Motor neuron (in vitro differentiated cells): Measurements from ENCODE around the gene TC2N. TPM values are rescaled to one million over a fixed set of nuclear protein-coding genes. Genes with fewer than 3 reads are reported as not detected.
"Not testable (repeated sequence)": the region's sequence is repeated elsewhere in the genome, so short reads cannot be mapped to it uniquely, and the experiment has no call there.

Experiments used
- ATAC-seq, 8 experiments: fragments of 200-7000 bp; cut with Tn5 transposase; replicated peaks in 6 of 8; 2 replicates each; pipeline ENCODE4 v1.8.0; 2021; ENCODE audit warnings: mild to moderate bottlenecking in 8 of 8, moderate library complexity in 8 of 8
- H3K27ac ChIP-seq, 2 donors: fragments of 250-450 bp; sonication (Bioruptor Pico); 2 replicates each; pipeline ENCODE4 v1.9.0; 2021; ENCODE audit warnings: antibody characterized with exemption in 2 of 2, mild to moderate bottlenecking in 2 of 2, moderate library complexity in 1 of 2
- H3K4me1 ChIP-seq, 2 donors: fragments of 250-450 bp; sonication (Bioruptor Pico); replicated peaks in 1 of 2; 2 replicates each; pipeline ENCODE4 v1.6.1; 2021; ENCODE audit warnings: antibody characterized with exemption in 2 of 2, mild to moderate bottlenecking in 2 of 2, moderate library complexity in 1 of 2
- H3K4me3 ChIP-seq, 5 donors: fragments of 250-450 bp; sonication (Bioruptor Pico); 2 replicates each; pipeline ENCODE4 v1.9.0; 2021; ENCODE audit warnings: antibody characterized with exemption in 5 of 5, mild to moderate bottlenecking in 5 of 5, moderate library complexity in 4 of 5
- WGBS, 10 experiments: fragments of 450-650 bp; shearing (Covaris generic); methylation state at CpG; one replicate each; pipeline ENCODE4 v1.0.0; 2022; 5-methylcytosine and 5-hydroxymethylcytosine counted together
- in situ Hi-C, 9 experiments: fragments of 400-800 bp; cut with MboI; loops; one replicate each; pipeline ENCODE4 v1.15.0; 2021; ENCODE audit warnings: low sequenced_read_pairs in 9 of 9, low pct_unique_long_range_greater_than_20kb in 2 of 9; ENCODE audit not compliant: unreplicated experiment in 9 of 9
- total RNA-seq, 8 experiments: library from RNA; unstranded; fragments of 300-600 nt; gene quantifications; 2 replicates each; pipeline versions ENCODE4 v1.2.3 to v1.2.4, GENCODE V29; 2022

The TC2N gene
- total RNA-seq, 8 experiments from 2014 or later, result 0.10 to 81.1 (median 1.2) TPM

DNA sequence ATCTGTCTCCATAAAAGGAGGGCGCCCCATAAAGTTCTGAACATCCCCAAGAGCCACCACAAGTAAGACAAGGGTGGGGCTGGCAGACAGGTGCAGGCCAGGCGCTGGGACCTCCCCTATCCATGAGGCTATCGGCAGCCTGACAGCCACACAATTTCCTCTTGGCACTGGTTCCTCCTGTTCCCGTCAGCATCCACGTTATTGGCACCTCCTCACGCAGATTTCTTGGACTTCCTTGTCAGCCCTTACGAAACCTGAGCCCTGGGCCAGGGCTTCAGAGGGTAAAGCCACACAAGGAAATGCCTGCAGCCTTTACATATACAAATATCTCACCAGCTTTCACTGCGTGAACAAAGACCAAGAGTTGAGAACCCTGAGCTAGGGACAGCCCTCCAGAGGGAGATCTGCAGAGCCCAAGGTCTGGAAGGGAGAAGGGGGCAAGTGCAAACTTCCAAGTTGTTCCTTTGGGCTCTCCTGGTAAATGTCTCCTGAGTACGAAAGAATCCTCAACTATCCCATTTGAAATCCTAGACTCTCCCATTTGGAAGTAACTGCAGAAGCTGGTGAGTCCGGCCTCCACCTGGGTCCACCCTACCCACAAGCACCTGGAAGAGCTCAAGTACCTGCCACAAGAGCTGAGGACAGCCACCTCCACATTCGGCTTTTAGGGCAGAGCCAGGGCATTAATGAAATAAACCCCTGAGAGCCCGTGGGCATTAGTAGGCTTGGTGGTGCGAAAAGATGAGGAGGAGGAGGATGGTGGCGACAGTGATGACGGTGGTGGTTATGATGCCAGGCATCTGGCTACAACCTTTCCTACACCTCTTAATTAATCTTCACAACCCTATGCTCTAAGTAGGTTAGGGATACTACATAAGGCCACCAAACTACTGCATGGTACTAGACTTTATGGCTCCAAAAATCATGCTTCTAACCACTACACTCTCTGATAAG lies 5.5 kb upstream of the TC2N start:
- ATAC-seq, result peak in 3 of 8 experiments; percentile 59 to 96 (median 78)
- no peak overlapping the region for H3K4me3 ChIP-seq
- no peak overlapping the region for H3K27ac ChIP-seq
- WGBS, 10 experiments, result 63 to 94% (median 81%) methylated on average over 1 to 9 of the region's 15 CpGs; no CpG with 5 or more reads in 2 of the 10 experiments
- H3K4me1 ChIP-seq, result no peaks in the 10 kb centered on the region
- in situ Hi-C loops, result no loop called here

- ATAC-seq, result peak in 3 of 8 experiments; percentile 60 to 89 (median 66)
- Histone ChIP-seq H3K27ac (no peak overlapping the region), H3K4me1 (no peaks in the 10 kb centered on the region), H3K4me3 (no peak overlapping the region)
- 13 to 100% (median 86%) methylated on average over 1 to 3 of the region's 3 CpGs; no CpG with 5 or more reads in 5 of the 10 experiments for WGBS, 10 experiments
- in situ Hi-C loops, result no loop called here
These were observed 4.7 kb upstream of the TC2N start for GRCh38 chr14:91872011-91872501.

GRCh38 chr14:91871401-91871800 lies 4.1 kb upstream of the TC2N start:
- in situ Hi-C loops, H3K27ac ChIP-seq, ATAC-seq, H3K4me1 ChIP-seq, H3K4me3 ChIP-seq: not testable (repeated sequence)
- 61 to 100% (median 88%) methylated on average over 1 to 4 of the region's 4 CpGs; no CpG with 5 or more reads in 3 of the 10 experiments for WGBS, 10 experiments

- in situ Hi-C loops, result no loop called here
- H3K4me1 ChIP-seq, result no peaks in the 10 kb centered on the region
- H3K27ac ChIP-seq, result no peak overlapping the region
- H3K4me3 ChIP-seq, result no peak overlapping the region
- 0 to 78% (median 47%) methylated on average over 1 to 2 of the region's 2 CpGs; no CpG with 5 or more reads in 2 of the 10 experiments for WGBS, 10 experiments
- ATAC-seq, result no peak
These were observed 3.6 kb upstream of the TC2N start for GRCh38 chr14:91870890-91871289.

- in situ Hi-C loops, result no loop called here
- H3K4me1 ChIP-seq, result no peaks in the 10 kb centered on the region
- no peak for ATAC-seq
- WGBS, 10 experiments, result 58 to 93% (median 82%) methylated on average over 2 to 8 of the region's 16 CpGs; no CpG with 5 or more reads in 4 of the 10 experiments
- H3K27ac ChIP-seq, result no peak overlapping the region
- no peak overlapping the region for H3K4me3 ChIP-seq
These were observed 2.7 kb upstream of the TC2N start for GRCh38 chr14:91870001-91870400.

GRCh38 chr14:91869556-91869955 lies 2.2 kb upstream of the TC2N start:
- no peaks in the 10 kb centered on the region for H3K4me1 ChIP-seq
- 60 to 91% (median 76%) methylated on average over 3 to 7 of the region's 8 CpGs; no CpG with 5 or more reads in 1 of the 10 experiments for WGBS, 10 experiments
- peak in 1 of 8 experiments; percentile 49 for ATAC-seq
- in situ Hi-C loops, result no loop called here
- H3K4me3 ChIP-seq, result no peak overlapping the region
- no peak overlapping the region for H3K27ac ChIP-seq

GRCh38 chr14:91866511-91867295 lies 633 bp downstream of the TC2N start:
- no peak overlapping the region for H3K27ac ChIP-seq
- H3K4me1 ChIP-seq, result no peaks in the 10 kb centered on the region
- in situ Hi-C loops, result no loop called here
- H3K4me3 ChIP-seq, result no peak overlapping the region
- no peak for ATAC-seq
- 50 to 89% (median 71%) methylated on average over 1 to 5 of the region's 6 CpGs; no CpG with 5 or more reads in 2 of the 10 experiments for WGBS, 10 experiments

DNA sequence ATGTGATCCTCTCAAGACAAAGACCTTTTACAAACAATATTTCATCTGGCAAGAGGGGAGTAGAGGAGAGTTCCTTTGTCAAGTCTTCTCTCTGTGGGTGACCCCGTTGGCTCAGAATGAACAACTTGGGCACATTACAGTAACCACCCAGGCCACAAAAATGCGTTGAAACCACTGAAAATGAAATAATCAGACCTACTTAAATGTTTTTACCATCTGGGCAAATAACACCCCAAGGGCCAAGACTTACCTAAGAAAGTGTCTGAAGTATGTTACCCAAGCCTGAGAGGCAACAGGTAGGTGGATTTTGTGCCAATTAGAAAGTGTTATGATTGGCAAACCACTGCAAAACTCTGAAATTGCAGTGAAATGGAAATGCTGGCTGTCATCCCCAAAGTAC lies 1.3 kb downstream of the TC2N start:
- Histone ChIP-seq H3K27ac (no peak overlapping the region), H3K4me3 (no peak overlapping the region), H3K4me1 (no peaks in the 10 kb centered on the region)
- 0 to 100% (median 48%) methylated on average over 1 to 2 of the region's 2 CpGs; no CpG with 5 or more reads in 2 of the 10 experiments for WGBS, 10 experiments
- in situ Hi-C loops, result no loop called here
- ATAC-seq, result no peak

- in situ Hi-C loops, result no loop called here
- WGBS, 10 experiments, result 29 to 100% (median 71%) methylated on average over 1 to 4 of the region's 4 CpGs; no CpG with 5 or more reads in 3 of the 10 experiments
- Histone ChIP-seq H3K27ac (no peak overlapping the region), H3K4me1 (no peaks in the 10 kb centered on the region), H3K4me3 (no peak overlapping the region)
- no peak for ATAC-seq
These were observed 4.9 kb downstream of the TC2N start for GRCh38 chr14:91862417-91862816.

DNA sequence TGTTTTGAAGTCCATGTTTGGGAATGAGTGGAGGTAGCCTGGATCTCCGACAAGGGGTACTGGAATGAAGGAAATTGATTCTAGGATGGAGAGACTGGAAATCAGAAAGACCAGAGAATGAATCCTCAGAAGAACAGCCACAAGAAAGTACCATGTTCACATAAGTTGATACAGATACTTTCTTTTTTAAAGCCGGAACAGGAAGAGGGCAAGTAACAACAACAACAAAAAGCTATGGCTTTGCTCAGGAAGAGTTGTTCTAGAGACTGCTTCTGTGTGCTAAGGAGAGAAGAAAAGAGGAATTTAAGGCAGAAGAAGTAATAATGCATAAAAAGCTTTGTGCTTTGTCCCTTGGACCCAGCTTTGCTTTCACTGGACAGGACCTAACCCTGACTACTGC lies 6.2 kb downstream of the TC2N start:
- WGBS, 10 experiments, result 56 to 100% (median 89%) methylated on average over 1 to 2 of the region's 2 CpGs; no CpG with 5 or more reads in 1 of the 10 experiments
- Histone ChIP-seq H3K4me3 (no peak overlapping the region), H3K27ac (no peak overlapping the region), H3K4me1 (no peaks in the 10 kb centered on the region)
- in situ Hi-C loops, result no loop called here
- no peak for ATAC-seq

DNA sequence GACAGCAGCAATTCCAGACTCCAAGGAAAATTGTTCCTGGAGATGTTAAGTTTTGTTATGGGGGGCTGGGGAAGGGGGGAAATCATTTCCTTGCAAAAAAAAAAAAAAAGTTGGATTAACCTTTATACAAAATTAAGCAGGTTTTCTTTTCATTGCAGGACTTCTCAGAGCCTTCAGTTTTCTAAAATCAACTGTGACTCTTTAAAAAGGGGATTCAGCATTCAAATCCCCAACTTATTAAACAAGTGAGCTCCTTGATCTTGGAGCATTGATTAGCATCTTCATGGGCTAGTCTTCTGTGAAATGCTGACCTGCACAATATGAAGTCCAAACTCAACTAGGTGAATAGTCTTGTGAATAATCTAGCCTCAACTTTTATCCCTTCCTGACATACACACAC lies 7.1 kb downstream of the TC2N start:
- Histone ChIP-seq H3K27ac (no peak overlapping the region), H3K4me1 (no peaks in the 10 kb centered on the region), H3K4me3 (no peak overlapping the region)
- in situ Hi-C loops, result no loop called here
- ATAC-seq, result no peak

- Histone ChIP-seq H3K4me3 (no peak overlapping the region), H3K4me1 (no peaks in the 10 kb centered on the region), H3K27ac (no peak overlapping the region)
- ATAC-seq, result peak in 3 of 8 experiments; percentile 94 to 99 (median 97)
- 10 to 83% (median 43%) methylated on average over 1 to 8 of the region's 8 CpGs; no CpG with 5 or more reads in 2 of the 10 experiments for WGBS, 10 experiments
- in situ Hi-C loops, result no loop called here
These were observed 8.6 kb downstream of the TC2N start for GRCh38 chr14:91858536-91859275.
